Nephron (organoid): ENCODE data around the gene SPATC1L.
"Not testable (repeated sequence)": the region's sequence is repeated elsewhere in the genome, so short reads cannot be mapped to it uniquely, and the experiment has no call there.

Source experiments
- H3K27ac Mint-ChIP-seq, 3 experiments: 2 replicates each; pipeline ENCODE4 v1.8.0; 2020; ENCODE audit warnings: mixed read lengths in 3 of 3, mild to moderate bottlenecking in 2 of 3, moderate library complexity in 1 of 3
- H3K27me3 Mint-ChIP-seq: 2 replicates; pipeline ENCODE4 v1.8.0; 2021; ENCODE audit warnings: low read depth, mild to moderate bottlenecking, moderate library complexity, mixed read lengths
- H3K36me3 Mint-ChIP-seq: 2 replicates; pipeline ENCODE4 v1.8.0; 2020; ENCODE audit warnings: low read depth, mixed read lengths
- H3K4me1 Mint-ChIP-seq: 2 replicates; pipeline ENCODE4 v1.8.0; 2020; ENCODE audit warnings: mixed read lengths
- H3K4me3 Mint-ChIP-seq, 3 experiments: 2 replicates each; pipeline ENCODE4 v1.8.0; 2020; ENCODE audit warnings: mild to moderate bottlenecking in 3 of 3, mixed read lengths in 3 of 3, moderate library complexity in 2 of 3
- H3K9me3 Mint-ChIP-seq: 2 replicates; pipeline ENCODE4 v1.8.0; 2020; ENCODE audit warnings: mixed read lengths
- TF ChIP-seq, protein P1 (sequence below), 3 experiments: fragments of 200-600 bp; sonication (generic); IDR thresholded peaks; one replicate each; pipeline ENCODE4 v1.5.0; 2021; ENCODE audit warnings: antibody characterized with exemption in 3 of 3; ENCODE audit not compliant: unreplicated experiment in 3 of 3

The SPATC1L gene

DNA sequence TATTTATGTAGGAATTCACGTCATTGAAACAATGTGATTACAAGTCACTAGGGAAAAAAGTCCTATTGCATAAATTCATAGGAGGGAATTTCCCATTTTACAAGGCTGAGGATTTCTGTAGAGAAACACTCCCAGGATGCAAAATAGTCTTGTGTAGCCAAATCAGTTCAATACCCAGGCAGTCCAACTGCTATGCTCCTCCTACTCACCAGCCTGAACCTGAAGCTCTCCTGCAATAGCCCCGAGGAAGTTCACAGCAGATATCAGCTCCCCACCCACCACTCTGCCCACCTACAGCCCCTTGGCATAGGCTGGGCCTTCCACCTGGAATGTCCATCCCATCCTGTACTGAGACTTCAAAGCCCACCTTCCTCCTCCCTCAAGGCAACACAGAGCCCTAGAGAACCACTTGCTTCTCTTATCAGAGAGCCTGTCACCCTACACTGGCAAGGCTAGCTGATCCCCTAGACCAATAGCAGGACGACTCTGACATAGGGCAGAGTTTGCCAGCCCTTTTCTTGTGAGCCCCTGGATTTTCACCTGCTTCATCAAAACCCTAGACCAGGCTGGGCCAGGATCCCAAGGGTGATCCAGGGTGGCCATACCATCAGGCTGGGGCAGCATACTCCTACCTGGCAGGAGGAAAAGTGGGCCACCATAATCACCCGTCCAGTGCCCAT, 42.8 kb upstream of the SPATC1L start:
- peaks cover 7% of the 10 kb centered on the region for H3K9me3 Mint-ChIP-seq
- H3K27ac Mint-ChIP-seq = peak overlapping the region; percentile 60 to 68 (median 67)
- H3K4me1 Mint-ChIP-seq = peaks cover 37% of the 10 kb centered on the region
- TF ChIP-seq, protein P1, sequence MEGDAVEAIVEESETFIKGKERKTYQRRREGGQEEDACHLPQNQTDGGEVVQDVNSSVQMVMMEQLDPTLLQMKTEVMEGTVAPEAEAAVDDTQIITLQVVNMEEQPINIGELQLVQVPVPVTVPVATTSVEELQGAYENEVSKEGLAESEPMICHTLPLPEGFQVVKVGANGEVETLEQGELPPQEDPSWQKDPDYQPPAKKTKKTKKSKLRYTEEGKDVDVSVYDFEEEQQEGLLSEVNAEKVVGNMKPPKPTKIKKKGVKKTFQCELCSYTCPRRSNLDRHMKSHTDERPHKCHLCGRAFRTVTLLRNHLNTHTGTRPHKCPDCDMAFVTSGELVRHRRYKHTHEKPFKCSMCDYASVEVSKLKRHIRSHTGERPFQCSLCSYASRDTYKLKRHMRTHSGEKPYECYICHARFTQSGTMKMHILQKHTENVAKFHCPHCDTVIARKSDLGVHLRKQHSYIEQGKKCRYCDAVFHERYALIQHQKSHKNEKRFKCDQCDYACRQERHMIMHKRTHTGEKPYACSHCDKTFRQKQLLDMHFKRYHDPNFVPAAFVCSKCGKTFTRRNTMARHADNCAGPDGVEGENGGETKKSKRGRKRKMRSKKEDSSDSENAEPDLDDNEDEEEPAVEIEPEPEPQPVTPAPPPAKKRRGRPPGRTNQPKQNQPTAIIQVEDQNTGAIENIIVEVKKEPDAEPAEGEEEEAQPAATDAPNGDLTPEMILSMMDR (IDR thresholded peaks at IDR 0.05; ENCODE audit: unreplicated experiment in 3 of 3) = no peak
- H3K4me3 Mint-ChIP-seq = peak overlapping the region; percentile 84 to 91 (median 86)
- peaks cover 58% of the 10 kb centered on the region for H3K36me3 Mint-ChIP-seq
- peaks cover 7% of the 10 kb centered on the region for H3K27me3 Mint-ChIP-seq

DNA sequence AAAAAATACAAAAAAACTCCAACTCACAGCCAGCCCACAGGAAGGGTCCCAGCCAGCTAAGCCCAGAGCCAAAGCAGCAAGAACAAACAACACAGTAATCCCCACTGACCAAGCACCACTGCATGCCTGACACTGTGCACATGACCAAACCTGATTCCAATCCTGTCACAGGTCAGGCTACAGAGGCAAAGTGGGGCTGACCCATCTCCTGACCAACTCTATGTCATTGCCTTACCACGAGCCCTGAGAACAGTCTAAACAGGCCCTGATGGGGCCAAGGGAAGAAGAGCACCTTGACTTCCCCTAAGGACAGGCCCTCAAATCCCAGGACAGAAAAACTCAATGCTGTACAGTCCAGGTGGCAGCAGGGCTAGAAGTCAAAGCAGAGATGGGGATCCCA, 41.9 kb upstream of the SPATC1L start:
- Mint-ChIP-seq H3K27me3 (peaks cover 7% of the 10 kb centered on the region), H3K36me3 (peaks cover 54% of the 10 kb centered on the region), H3K4me3 (peak overlapping the region; percentile 84 to 91 (median 86)), H3K4me1 (peaks cover 37% of the 10 kb centered on the region), H3K27ac (no peak overlapping the region), H3K9me3 (peaks cover 1% of the 10 kb centered on the region)
- TF ChIP-seq, protein P1 (IDR thresholded peaks at IDR 0.05; ENCODE audit: unreplicated experiment in 3 of 3) = no peak

DNA sequence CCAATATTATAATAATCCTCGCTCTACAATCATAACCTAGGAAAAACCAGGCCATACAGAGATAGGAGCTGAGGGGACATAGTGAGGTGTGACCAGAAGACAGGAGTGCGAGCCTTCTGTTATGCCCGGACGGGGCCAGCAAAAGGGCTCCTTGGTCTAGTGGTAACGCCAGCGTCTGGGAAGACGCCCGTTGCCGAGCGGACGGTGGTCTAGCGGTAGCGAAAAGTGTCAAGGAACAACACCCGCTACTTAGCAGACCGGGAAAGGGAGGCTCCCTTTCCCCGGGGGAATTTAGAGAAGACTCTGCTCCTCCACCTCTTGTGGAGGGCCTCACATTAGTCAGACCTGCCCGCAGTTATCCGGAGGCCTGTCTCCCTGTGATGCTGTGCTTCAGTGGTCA, 39.4 kb upstream of the SPATC1L start:
- H3K27me3 Mint-ChIP-seq, H3K27ac Mint-ChIP-seq, H3K4me3 Mint-ChIP-seq, H3K9me3 Mint-ChIP-seq: not testable (repeated sequence)
- H3K4me1 Mint-ChIP-seq = peaks cover 37% of the 10 kb centered on the region
- H3K36me3 Mint-ChIP-seq = peaks cover 51% of the 10 kb centered on the region

DNA sequence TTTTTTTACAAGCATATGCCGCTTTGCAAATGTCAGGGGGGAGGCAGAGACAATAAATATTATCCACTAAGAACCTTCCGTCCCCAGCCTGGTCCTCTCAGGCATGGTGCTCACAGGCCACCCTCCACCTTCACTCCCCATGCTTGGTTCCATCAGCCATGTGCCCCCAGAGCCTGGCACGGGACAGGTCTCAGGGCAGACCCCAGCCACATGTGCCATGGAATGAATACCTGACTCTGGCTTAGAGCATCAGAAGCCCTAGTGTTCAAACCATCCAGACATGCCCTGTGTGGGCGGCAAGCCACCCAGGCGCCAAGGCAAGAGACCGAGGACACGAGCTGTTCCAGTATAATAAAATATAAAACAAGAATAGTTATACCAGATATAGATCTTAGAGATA, 39.0 kb upstream of the SPATC1L start:
- Mint-ChIP-seq H3K4me1 (peaks cover 37% of the 10 kb centered on the region), H3K9me3 (no peaks in the 10 kb centered on the region), H3K27me3 (peaks cover 7% of the 10 kb centered on the region), H3K36me3 (peaks cover 51% of the 10 kb centered on the region), H3K4me3 (no peak overlapping the region), H3K27ac (no peak overlapping the region)
- TF ChIP-seq, protein P1 (IDR thresholded peaks at IDR 0.05; ENCODE audit: unreplicated experiment in 3 of 3) = no peak

DNA sequence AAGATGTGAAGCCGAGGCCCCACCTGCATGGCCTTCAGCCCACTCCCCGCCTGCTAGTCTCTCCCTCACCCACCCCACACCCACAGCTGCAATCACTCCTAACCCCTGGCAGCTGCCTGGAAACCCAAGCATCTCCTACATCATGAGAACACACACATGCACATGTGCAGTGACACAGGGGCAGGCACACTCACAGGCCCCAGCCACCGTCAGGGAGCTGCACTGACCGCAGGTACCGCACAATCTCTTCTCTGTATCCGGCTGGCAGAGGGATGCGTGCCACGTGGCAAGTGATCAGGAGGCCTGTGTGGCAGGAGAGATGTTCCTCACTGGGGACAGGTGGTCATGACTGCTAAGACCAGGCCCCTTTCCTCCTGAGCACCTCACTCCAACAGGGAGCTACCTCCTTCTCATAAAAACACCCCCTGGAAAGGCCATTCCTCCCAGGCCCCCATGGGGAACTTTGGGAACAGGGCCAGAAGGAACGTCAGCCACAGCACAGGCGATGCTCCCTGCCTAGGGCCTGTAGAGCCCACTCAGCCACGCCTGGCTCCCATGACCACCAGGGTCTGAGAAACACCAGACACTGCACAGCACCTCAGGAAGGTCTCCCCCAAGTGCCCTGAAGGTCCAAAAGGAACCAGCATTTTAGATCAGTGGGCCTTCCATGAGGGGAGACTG, 38.3 kb upstream of the SPATC1L start:
- peaks cover 33% of the 10 kb centered on the region for H3K4me1 Mint-ChIP-seq
- no peak overlapping the region for H3K4me3 Mint-ChIP-seq
- TF ChIP-seq, protein P1 (IDR thresholded peaks at IDR 0.05; ENCODE audit: unreplicated experiment in 3 of 3) = no peak
- peaks cover 7% of the 10 kb centered on the region for H3K27me3 Mint-ChIP-seq
- H3K27ac Mint-ChIP-seq = no peak overlapping the region
- no peaks in the 10 kb centered on the region for H3K9me3 Mint-ChIP-seq
- H3K36me3 Mint-ChIP-seq = peaks cover 51% of the 10 kb centered on the region

DNA sequence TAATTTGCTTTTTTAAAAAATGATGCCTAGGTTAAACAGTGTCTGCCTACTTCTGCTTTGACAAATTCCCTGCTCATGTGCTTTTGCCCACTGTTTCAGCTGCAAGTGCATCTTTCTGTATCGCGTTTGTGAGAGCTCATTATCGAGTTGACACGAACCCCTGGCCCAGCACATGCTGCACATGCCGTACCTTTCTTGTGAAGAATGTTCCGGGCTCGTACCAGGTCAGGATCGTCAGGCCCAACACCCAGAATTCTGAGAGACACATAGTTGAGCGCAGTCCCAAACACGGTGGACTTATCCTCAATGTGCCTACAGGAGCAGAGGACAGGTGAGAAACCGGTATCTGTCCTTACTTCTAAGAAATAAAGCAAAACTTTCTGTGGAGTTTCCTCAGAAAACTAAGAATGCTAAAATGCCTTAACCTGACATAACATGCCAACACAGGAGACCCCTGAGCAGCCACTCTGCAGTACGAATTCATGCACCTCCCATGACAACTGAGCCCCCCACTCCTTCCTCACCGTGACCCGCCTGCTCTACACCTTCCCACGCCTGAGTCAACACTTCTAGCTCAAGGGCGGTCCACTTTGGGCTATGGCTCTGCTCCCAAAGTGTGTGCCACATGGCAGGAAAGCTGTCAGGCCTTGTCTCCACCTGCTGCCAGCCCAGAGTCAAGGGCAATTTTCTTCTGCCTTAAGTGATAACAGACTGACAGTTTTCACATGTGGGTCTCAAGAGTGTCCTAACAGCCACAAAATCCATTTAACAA, 37.6 kb upstream of the SPATC1L start:
- Mint-ChIP-seq H3K4me1 (peaks cover 25% of the 10 kb centered on the region), H3K36me3 (peaks cover 51% of the 10 kb centered on the region), H3K27me3 (peaks cover 7% of the 10 kb centered on the region), H3K4me3 (no peak overlapping the region), H3K9me3 (no peaks in the 10 kb centered on the region), H3K27ac (no peak overlapping the region)
- TF ChIP-seq, protein P1 (IDR thresholded peaks at IDR 0.05; ENCODE audit: unreplicated experiment in 3 of 3) = no peak
